Trophoblast cell (in vitro differentiated cells and primary cell): ENCODE data around the gene IFNAR1.

Experiments
- DNase-seq, 2 donors: peaks; one replicate each; pipeline ENCODE4 v3.0.0-alpha.2; 2016
- H2AFZ ChIP-seq: 2 replicates; pipeline ENCODE4 v1.6.1; 2013; ENCODE audit warnings: low read length, moderate library complexity, mild to moderate bottlenecking; ENCODE audit not compliant: insufficient read depth, poor library complexity
- H2AK5ac ChIP-seq: 2 replicates; pipeline ENCODE4 v1.6.1; 2013; ENCODE audit warnings: mild to moderate bottlenecking, low read length
- H2BK120ac ChIP-seq: 2 replicates; pipeline ENCODE4 v1.6.1; 2013; ENCODE audit warnings: low read length, mild to moderate bottlenecking, moderate library complexity; ENCODE audit not compliant: insufficient read depth, poor library complexity
- H2BK12ac ChIP-seq: 2 replicates; pipeline ENCODE4 v1.6.1; 2013; ENCODE audit warnings: mild to moderate bottlenecking, low read length, moderate library complexity
- H2BK5ac ChIP-seq: 2 replicates; pipeline ENCODE4 v1.6.1; 2013; ENCODE audit warnings: low read length, low read depth, moderate library complexity, mild to moderate bottlenecking; ENCODE audit not compliant: poor library complexity
- H3K14ac ChIP-seq: 2 replicates; pipeline ENCODE4 v1.6.1; 2013; ENCODE audit warnings: mild to moderate bottlenecking, low read length
- H3K18ac ChIP-seq: 2 replicates; pipeline ENCODE4 v1.6.1; 2013; ENCODE audit warnings: mild to moderate bottlenecking, low read length
- H3K23ac ChIP-seq: 2 replicates; pipeline ENCODE4 v1.6.1; 2013; ENCODE audit warnings: low read length
- H3K27ac ChIP-seq: 2 replicates; pipeline ENCODE4 v1.5.1; 2013; ENCODE audit warnings: low read depth, mild to moderate bottlenecking, inconsistent platforms, low read length, moderate library complexity
- H3K27me3 ChIP-seq: 2 replicates; pipeline ENCODE4 v1.6.1; 2013; ENCODE audit warnings: inconsistent platforms, mild to moderate bottlenecking, low read length, moderate library complexity; ENCODE audit not compliant: insufficient read depth
- H3K36me3 ChIP-seq, 2 experiments: 1 replicate in 1 of 2; 2 replicates in 1 of 2; pipeline ENCODE4 v1.6.1; 2013; ENCODE audit warnings: low read length in 2 of 2, mild to moderate bottlenecking in 2 of 2, moderate library complexity in 1 of 2; ENCODE audit not compliant: insufficient read depth in 2 of 2, control insufficient read depth in 1 of 2
- H3K4ac ChIP-seq: 2 replicates; pipeline ENCODE4 v1.6.1; 2013; ENCODE audit warnings: low read depth, mild to moderate bottlenecking, low read length, moderate library complexity
- H3K4me1 ChIP-seq, 2 experiments: 1 replicate in 1 of 2; 2 replicates in 1 of 2; pipeline ENCODE4 v1.6.1; 2013; ENCODE audit warnings: low read length in 2 of 2, mild to moderate bottlenecking in 2 of 2, moderate library complexity in 1 of 2; ENCODE audit not compliant: insufficient read depth in 2 of 2, control insufficient read depth in 1 of 2
- H3K4me2 ChIP-seq: 2 replicates; pipeline ENCODE4 v1.6.1; 2013; ENCODE audit warnings: inconsistent platforms, mild to moderate bottlenecking, low read length, moderate library complexity
- H3K4me3 ChIP-seq: 2 replicates; pipeline ENCODE4 v1.5.1; 2013; ENCODE audit warnings: mild to moderate bottlenecking, low read depth, low read length, inconsistent platforms
- H3K79me1 ChIP-seq: one replicate; pipeline ENCODE4 v1.6.1; 2013; ENCODE audit warnings: low read length
- H3K79me2 ChIP-seq: 2 replicates; pipeline ENCODE4 v1.6.1; 2013; ENCODE audit warnings: low read length, mild to moderate bottlenecking; ENCODE audit not compliant: control insufficient read depth, insufficient read depth, poor library complexity
- H3K9ac ChIP-seq: 2 replicates; pipeline ENCODE4 v1.6.1; 2013; ENCODE audit warnings: mild to moderate bottlenecking, low read length
- H3K9me3 ChIP-seq: 2 replicates; pipeline ENCODE4 v1.6.1; 2013; ENCODE audit warnings: low read depth, mild to moderate bottlenecking, control low read depth, inconsistent platforms, low read length; ENCODE audit not compliant: insufficient read depth
- H4K12ac ChIP-seq: 2 replicates; pipeline ENCODE4 v1.6.1; 2013; ENCODE audit warnings: low read depth, mild to moderate bottlenecking, low read length, moderate library complexity
- H4K8ac ChIP-seq: 2 replicates; pipeline ENCODE4 v1.6.1; 2013; ENCODE audit warnings: low read depth, mild to moderate bottlenecking, low read length, moderate library complexity
- H4K91ac ChIP-seq: one replicate; pipeline ENCODE4 v1.6.1; 2013; ENCODE audit warnings: low read depth, mild to moderate bottlenecking, low read length, moderate library complexity
- WGBS: extraction: QIAGEN DNeasy Blood & Tissue Kit; methylation state at CpG from one replicate; pipeline ENCODE4 v1.1.7; 2013; ENCODE audit warnings: missing lambda C conversion rate; ENCODE audit not compliant: insufficient read length, insufficient coverage; ENCODE audit errors: extremely low coverage; 5-methylcytosine and 5-hydroxymethylcytosine counted together

The IFNAR1 gene

GRCh38 chr21:33301632-33302002, 23.2 kb upstream of the IFNAR1 start:
- no peak overlapping the region for H2BK120ac ChIP-seq
- H3K4me2 ChIP-seq, result no peak overlapping the region
- no peak overlapping the region for H3K23ac ChIP-seq
- H4K91ac ChIP-seq, result no peak overlapping the region
- no peak overlapping the region for H3K14ac ChIP-seq
- peaks cover 0 to 4% of the 10 kb centered on the region in 2 experiments for H3K4me1 ChIP-seq
- H2BK12ac ChIP-seq, result no peak overlapping the region
- H3K9ac ChIP-seq, result no peak overlapping the region
- H3K4me3 ChIP-seq, result no peak overlapping the region
- no peak overlapping the region for H2AK5ac ChIP-seq
- H3K79me2 ChIP-seq, result no peaks in the 10 kb centered on the region
- H2BK5ac ChIP-seq, result no peak overlapping the region
- no CpG with 5 or more reads among the region's 2 CpGs for WGBS
- no peak overlapping the region for H3K18ac ChIP-seq
- no peak overlapping the region for H4K12ac ChIP-seq
- H3K79me1 ChIP-seq, result no peaks in the 10 kb centered on the region
- H3K9me3 ChIP-seq, result peaks cover 4% of the 10 kb centered on the region
- no peak for DNase-seq
- no peak overlapping the region for H2AFZ ChIP-seq
- H3K4ac ChIP-seq, result no peak overlapping the region
- no peak overlapping the region for H4K8ac ChIP-seq
- no peaks in the 10 kb centered on the region for H3K36me3 ChIP-seq
- no peak overlapping the region for H3K27ac ChIP-seq
- H3K27me3 ChIP-seq, result no peaks in the 10 kb centered on the region

GRCh38 chr21:33302055-33302454, 22.7 kb upstream of the IFNAR1 start:
- no peak overlapping the region for H3K18ac ChIP-seq
- H3K14ac ChIP-seq, result no peak overlapping the region
- no peak overlapping the region for H3K9ac ChIP-seq
- no peak overlapping the region for H3K4ac ChIP-seq
- H2AFZ ChIP-seq, result no peak overlapping the region
- H3K4me3 ChIP-seq, result no peak overlapping the region
- no peak overlapping the region for H3K4me2 ChIP-seq
- peaks cover 4% of the 10 kb centered on the region for H3K9me3 ChIP-seq
- H3K23ac ChIP-seq, result no peak overlapping the region
- no peak overlapping the region for H2AK5ac ChIP-seq
- no peak overlapping the region for H2BK5ac ChIP-seq
- peaks cover 0 to 4% of the 10 kb centered on the region in 2 experiments for H3K4me1 ChIP-seq
- H3K79me1 ChIP-seq, result no peaks in the 10 kb centered on the region
- H3K79me2 ChIP-seq, result no peaks in the 10 kb centered on the region
- H3K36me3 ChIP-seq, result no peaks in the 10 kb centered on the region
- H4K12ac ChIP-seq, result no peak overlapping the region
- no peak overlapping the region for H3K27ac ChIP-seq
- no peak overlapping the region for H4K8ac ChIP-seq
- H2BK120ac ChIP-seq, result no peak overlapping the region
- H2BK12ac ChIP-seq, result no peak overlapping the region
- H4K91ac ChIP-seq, result no peak overlapping the region
- H3K27me3 ChIP-seq, result no peaks in the 10 kb centered on the region
- WGBS, result no CpG with 5 or more reads among the region's 7 CpGs
- no peak for DNase-seq

- peak in 1 of 2 donors; percentile 46 for DNase-seq
- no peak overlapping the region for H3K27ac ChIP-seq
- H2AFZ ChIP-seq, result no peak overlapping the region
- no peak overlapping the region for H3K18ac ChIP-seq
- no peaks in the 10 kb centered on the region for H3K79me2 ChIP-seq
- no CpG with 5 or more reads among the region's 7 CpGs for WGBS
- H3K79me1 ChIP-seq, result no peaks in the 10 kb centered on the region
- no peak overlapping the region for H2BK5ac ChIP-seq
- H3K9ac ChIP-seq, result no peak overlapping the region
- H3K14ac ChIP-seq, result no peak overlapping the region
- H4K12ac ChIP-seq, result no peak overlapping the region
- no peak overlapping the region for H4K91ac ChIP-seq
- no peak overlapping the region for H3K23ac ChIP-seq
- H4K8ac ChIP-seq, result no peak overlapping the region
- H2BK120ac ChIP-seq, result no peak overlapping the region
- no peak overlapping the region for H2AK5ac ChIP-seq
- no peak overlapping the region for H3K4me3 ChIP-seq
- peaks cover 4% of the 10 kb centered on the region for H3K9me3 ChIP-seq
- H2BK12ac ChIP-seq, result no peak overlapping the region
- H3K4me1 ChIP-seq, result peaks cover 0 to 4% of the 10 kb centered on the region in 2 experiments
- H3K4me2 ChIP-seq, result no peak overlapping the region
- H3K36me3 ChIP-seq, result no peaks in the 10 kb centered on the region
- no peak overlapping the region for H3K4ac ChIP-seq
- H3K27me3 ChIP-seq, result no peaks in the 10 kb centered on the region
Observed at GRCh38 chr21:33302796-33303195, 22.0 kb upstream of the IFNAR1 start.

GRCh38 chr21:33305344-33305671, 19.5 kb upstream of the IFNAR1 start:
- no peak overlapping the region for H3K4me2 ChIP-seq
- no peaks in the 10 kb centered on the region for H3K36me3 ChIP-seq
- no peak overlapping the region for H3K27ac ChIP-seq
- H3K14ac ChIP-seq, result no peak overlapping the region
- H3K18ac ChIP-seq, result no peak overlapping the region
- H3K27me3 ChIP-seq, result no peaks in the 10 kb centered on the region
- H2BK120ac ChIP-seq, result no peak overlapping the region
- no peak overlapping the region for H4K8ac ChIP-seq
- H3K79me2 ChIP-seq, result no peaks in the 10 kb centered on the region
- H3K4me3 ChIP-seq, result no peak overlapping the region
- no peak overlapping the region for H3K9ac ChIP-seq
- no peak overlapping the region for H4K91ac ChIP-seq
- no peak overlapping the region for H3K4ac ChIP-seq
- no peak for DNase-seq
- H2AK5ac ChIP-seq, result no peak overlapping the region
- no peak overlapping the region for H4K12ac ChIP-seq
- H2AFZ ChIP-seq, result no peak overlapping the region
- H3K23ac ChIP-seq, result no peak overlapping the region
- no peaks in the 10 kb centered on the region for H3K79me1 ChIP-seq
- H2BK5ac ChIP-seq, result no peak overlapping the region
- peaks cover 0 to 2% of the 10 kb centered on the region in 2 experiments for H3K4me1 ChIP-seq
- WGBS, result no CpG with 5 or more reads among the region's 4 CpGs
- no peak overlapping the region for H2BK12ac ChIP-seq
- peaks cover 4% of the 10 kb centered on the region for H3K9me3 ChIP-seq
